ENCODE results near the gene ERVFRD-1. TPM values are rescaled to one million over a fixed set of nuclear protein-coding genes. Genes with fewer than 3 reads are reported as not detected.
A peak's percentile ranks its signal among the peaks of the same experiment; 100 is the strongest.

The ERVFRD-1 gene
- total and polyA plus RNA-seq, 2 of the 13 experiments (the other 11 are each of a cell fraction or from before 2014, with no cell fraction given) = not detected

DNA sequence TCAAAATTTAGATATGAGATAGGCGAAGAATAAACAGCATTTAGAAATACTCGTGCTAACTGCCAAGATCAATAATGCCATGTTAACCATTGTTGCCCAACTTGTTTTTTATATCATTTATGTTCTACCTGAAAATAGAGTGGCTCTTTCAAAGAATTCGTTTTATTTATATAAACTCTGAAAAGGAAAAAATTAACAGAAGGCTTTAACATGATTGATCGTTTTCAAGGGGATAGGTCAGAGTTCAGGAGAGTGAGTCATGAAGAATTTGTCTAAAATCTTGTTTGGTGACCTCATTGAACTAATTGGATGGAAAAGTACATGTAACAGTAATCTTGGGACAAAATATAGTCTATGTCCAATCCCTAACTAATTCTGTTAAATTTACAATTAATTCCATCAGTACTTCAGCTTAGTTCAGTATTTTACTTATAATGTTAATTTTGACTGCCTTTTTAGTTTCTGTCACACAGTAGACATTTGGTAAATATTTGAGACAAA is 56.3 kb downstream of the ERVFRD-1 start (continued):
- TF ChIP-seq, protein P1, sequence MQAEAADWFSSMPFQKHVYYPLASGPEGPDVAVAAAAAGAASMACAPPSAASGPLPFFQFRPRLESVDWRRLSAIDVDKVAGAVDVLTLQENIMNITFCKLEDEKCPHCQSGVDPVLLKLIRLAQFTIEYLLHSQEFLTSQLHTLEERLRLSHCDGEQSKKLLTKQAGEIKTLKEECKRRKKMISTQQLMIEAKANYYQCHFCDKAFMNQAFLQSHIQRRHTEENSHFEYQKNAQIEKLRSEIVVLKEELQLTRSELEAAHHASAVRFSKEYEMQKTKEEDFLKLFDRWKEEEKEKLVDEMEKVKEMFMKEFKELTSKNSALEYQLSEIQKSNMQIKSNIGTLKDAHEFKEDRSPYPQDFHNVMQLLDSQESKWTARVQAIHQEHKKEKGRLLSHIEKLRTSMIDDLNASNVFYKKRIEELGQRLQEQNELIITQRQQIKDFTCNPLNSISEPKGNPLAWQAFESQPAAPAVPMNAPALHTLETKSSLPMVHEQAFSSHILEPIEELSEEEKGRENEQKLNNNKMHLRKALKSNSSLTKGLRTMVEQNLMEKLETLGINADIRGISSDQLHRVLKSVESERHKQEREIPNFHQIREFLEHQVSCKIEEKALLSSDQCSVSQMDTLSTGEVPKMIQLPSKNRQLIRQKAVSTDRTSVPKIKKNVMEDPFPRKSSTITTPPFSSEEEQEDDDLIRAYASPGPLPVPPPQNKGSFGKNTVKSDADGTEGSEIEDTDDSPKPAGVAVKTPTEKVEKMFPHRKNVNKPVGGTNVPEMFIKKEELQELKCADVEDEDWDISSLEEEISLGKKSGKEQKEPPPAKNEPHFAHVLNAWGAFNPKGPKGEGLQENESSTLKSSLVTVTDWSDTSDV (CRISPR knock-in tag; IDR thresholded peaks at IDR 0.05) = no peak
- TF ChIP-seq ZSCAN12 (CRISPR knock-in tag; IDR thresholded peaks at IDR 0.05) (no peak), NCOA1 (CRISPR knock-in tag; IDR thresholded peaks at IDR 0.05) (no peak), ZNF501 (CRISPR knock-in tag; IDR thresholded peaks at IDR 0.05) (no peak), ZBTB7A (CRISPR knock-in tag; IDR thresholded peaks at IDR 0.05) (no peak), SMYD3 (CRISPR knock-in tag; IDR thresholded peaks at IDR 0.05) (no peak), PHF20 (CRISPR knock-in tag; IDR thresholded peaks at IDR 0.05) (no peak), HMG20A (CRISPR knock-in tag; IDR thresholded peaks at IDR 0.05; ENCODE audit: borderline replicate concordance) (peak; percentile 68), RBM39 (IDR thresholded peaks at IDR 0.05; ENCODE audit: low read depth, low read length, poor library complexity, severe bottlenecking) (no peak), TFE3 (CRISPR knock-in tag; IDR thresholded peaks at IDR 0.05) (no peak), ATF5 (CRISPR knock-in tag; IDR thresholded peaks at IDR 0.05; ENCODE audit: low read depth) (no peak), ZNF557 (CRISPR knock-in tag; IDR thresholded peaks at IDR 0.05) (no peak), MIER3 (CRISPR knock-in tag; IDR thresholded peaks at IDR 0.05; ENCODE audit: borderline replicate concordance) (peak; percentile 37; the same call in 1 of the 2 replicates), DMAP1 (CRISPR knock-in tag; IDR thresholded peaks at IDR 0.05) (no peak), ZEB1 (IDR thresholded peaks at IDR 0.05; ENCODE audit: insufficient replicate concordance, low read depth) (no peak), NFIB (CRISPR knock-in tag; IDR thresholded peaks at IDR 0.05; ENCODE audit: borderline replicate concordance) (no peak), ZNF547 (CRISPR knock-in tag; IDR thresholded peaks at IDR 0.05) (no peak), JUNB (CRISPR knock-in tag; IDR thresholded peaks at IDR 0.05; ENCODE audit: borderline replicate concordance) (peak; percentile 88), ZNF30 (CRISPR knock-in tag; IDR thresholded peaks at IDR 0.05) (no peak), SOX6 (IDR thresholded peaks at IDR 0.05) (no peak), SOX6 (CRISPR knock-in tag; IDR thresholded peaks at IDR 0.05) (no peak; the same call in 1 of the 2 replicates), ZNF17 (CRISPR knock-in tag; IDR thresholded peaks at IDR 0.05) (no peak), HES4 (CRISPR knock-in tag; IDR thresholded peaks at IDR 0.05; ENCODE audit: borderline replicate concordance) (no peak), MAFF (IDR thresholded peaks at IDR 0.05; ENCODE audit: low read depth, low read length) (no peak), STAT5B (CRISPR knock-in tag; IDR thresholded peaks at IDR 0.05) (no peak), ZNF160 (CRISPR knock-in tag; IDR thresholded peaks at IDR 0.05) (no peak)
- TF ChIP-seq, protein P2, sequence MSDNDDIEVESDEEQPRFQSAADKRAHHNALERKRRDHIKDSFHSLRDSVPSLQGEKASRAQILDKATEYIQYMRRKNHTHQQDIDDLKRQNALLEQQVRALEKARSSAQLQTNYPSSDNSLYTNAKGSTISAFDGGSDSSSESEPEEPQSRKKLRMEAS (IDR thresholded peaks at IDR 0.05) = no peak
- TF ChIP-seq, protein P3, sequence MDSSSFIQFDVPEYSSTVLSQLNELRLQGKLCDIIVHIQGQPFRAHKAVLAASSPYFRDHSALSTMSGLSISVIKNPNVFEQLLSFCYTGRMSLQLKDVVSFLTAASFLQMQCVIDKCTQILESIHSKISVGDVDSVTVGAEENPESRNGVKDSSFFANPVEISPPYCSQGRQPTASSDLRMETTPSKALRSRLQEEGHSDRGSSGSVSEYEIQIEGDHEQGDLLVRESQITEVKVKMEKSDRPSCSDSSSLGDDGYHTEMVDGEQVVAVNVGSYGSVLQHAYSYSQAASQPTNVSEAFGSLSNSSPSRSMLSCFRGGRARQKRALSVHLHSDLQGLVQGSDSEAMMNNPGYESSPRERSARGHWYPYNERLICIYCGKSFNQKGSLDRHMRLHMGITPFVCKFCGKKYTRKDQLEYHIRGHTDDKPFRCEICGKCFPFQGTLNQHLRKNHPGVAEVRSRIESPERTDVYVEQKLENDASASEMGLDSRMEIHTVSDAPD (CRISPR knock-in tag; IDR thresholded peaks at IDR 0.05) = no peak

All from HepG2 (cell line).